GM19239 (cell line): ENCODE measurements around the gene TACC2.
"Not testable (repeated sequence)": the region's sequence is repeated elsewhere in the genome, so short reads cannot be mapped to it uniquely, and the experiment has no call there.

Experiments used
- DNase-seq: peaks from one replicate; pipeline ENCODE4 v3.0.0; 2011; ENCODE audit warnings: low spot score; ENCODE audit not compliant: insufficient read length
- FAIRE-seq: peaks from 2 replicates; lab custom pipeline; 2011; peaks lifted over from hg19 to GRCh38; lab: Jason Lieb, UNC

Gene TACC2

DNA sequence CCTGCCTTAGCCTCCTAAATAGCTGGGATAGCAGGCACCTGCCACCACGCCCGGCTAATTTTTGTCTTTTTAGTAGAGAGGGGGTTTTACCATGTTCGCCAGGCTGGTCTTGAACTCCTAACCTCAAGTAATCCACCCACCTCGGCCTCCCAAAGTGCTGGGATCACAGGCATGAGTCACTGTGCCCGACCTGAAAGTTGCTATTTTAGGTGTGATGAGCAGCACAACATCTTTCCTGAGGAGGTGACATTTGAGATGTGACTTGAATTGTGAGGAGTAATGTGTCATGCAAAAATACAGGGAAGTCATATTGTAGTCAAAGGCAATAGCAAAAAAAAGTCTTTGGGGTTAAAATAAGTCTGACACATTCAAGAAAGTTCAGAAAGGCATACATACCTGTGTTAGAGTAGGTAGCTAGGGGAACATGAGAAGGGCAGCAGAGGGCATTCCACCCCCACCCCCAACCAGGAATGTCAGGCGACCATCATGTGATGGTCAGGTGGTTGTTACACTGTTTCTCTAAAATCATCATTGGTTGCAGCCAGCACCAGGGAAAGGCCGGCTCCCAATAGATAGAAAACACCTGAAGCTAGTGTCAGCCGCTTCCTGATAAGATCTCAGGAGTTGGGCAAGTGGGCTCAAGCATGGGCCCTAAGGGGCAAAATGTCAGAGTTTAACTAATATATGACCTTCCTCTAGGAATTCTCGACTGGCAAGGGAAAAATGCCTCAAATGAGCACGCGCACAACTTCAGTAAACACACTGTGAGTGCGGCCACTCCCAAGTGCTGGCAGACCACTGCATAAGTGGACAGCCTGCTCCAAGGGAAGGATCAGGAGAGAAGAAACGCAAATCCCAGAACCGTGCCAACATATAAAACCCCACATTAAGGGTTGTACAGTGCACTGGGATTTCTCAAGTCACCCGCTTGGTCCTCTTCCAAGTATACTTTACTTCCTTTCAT is at the start of gene TACC2:
Gene TACC2 (plus strand): TSS at position 803 of the 964 bp plus-strand sequence. CDS start 32,819 bp downstream, outside the sequence.
- DNase-seq (no peak), FAIRE-seq (no peak)

DNA sequence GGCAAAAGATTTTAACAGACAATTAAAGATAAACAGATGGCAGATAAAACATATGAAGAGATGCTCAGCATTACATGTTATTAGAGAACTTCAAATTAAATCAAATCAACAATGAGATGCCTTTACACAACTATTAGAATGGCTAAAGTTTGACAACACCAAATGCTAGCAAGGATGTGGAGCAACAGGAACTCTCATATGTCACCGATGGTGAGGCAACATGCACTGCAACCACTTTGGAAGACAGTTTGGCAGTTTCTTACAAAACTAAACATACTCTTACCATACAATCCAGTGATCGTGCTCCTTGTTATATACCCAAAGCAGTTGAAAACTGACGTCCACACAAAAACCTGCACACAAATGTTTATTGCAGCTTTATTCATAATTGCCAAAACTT is 47.4 kb upstream of the TACC2 start:
- DNase-seq: no peak
- no peak for FAIRE-seq

DNA sequence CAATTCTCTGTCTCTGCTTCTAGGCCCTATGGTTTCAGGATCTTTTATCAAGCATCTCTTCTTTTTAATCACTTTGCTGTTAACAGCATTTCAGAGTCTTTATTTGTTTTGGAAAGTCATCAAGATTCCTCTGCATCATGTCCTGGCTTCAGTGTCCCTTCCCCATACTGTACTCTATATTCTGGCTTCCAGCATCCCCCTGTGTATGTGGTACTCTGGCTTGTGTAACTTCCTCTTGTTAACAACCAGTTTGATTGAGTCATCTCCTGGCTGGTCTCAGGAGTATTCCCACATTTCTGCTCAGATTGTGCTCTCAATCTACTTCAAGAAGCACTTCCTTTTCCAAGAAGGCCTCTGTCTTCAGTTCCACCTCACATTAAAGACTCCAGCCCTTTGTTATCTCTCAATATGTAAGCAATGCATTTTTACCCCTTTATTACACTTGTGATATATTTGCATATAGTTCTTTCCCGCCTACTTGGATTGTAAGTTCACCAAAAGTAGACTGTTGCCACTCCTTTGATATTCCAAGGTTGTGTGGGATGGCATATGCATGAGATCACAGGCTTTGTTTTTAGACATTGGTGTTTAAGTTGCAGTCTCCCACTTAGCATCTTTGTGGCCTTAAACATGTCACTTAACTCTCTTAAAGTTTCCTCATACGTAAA is 46.1 kb upstream of the TACC2 start:
- FAIRE-seq (no peak), DNase-seq (no peak)

DNA sequence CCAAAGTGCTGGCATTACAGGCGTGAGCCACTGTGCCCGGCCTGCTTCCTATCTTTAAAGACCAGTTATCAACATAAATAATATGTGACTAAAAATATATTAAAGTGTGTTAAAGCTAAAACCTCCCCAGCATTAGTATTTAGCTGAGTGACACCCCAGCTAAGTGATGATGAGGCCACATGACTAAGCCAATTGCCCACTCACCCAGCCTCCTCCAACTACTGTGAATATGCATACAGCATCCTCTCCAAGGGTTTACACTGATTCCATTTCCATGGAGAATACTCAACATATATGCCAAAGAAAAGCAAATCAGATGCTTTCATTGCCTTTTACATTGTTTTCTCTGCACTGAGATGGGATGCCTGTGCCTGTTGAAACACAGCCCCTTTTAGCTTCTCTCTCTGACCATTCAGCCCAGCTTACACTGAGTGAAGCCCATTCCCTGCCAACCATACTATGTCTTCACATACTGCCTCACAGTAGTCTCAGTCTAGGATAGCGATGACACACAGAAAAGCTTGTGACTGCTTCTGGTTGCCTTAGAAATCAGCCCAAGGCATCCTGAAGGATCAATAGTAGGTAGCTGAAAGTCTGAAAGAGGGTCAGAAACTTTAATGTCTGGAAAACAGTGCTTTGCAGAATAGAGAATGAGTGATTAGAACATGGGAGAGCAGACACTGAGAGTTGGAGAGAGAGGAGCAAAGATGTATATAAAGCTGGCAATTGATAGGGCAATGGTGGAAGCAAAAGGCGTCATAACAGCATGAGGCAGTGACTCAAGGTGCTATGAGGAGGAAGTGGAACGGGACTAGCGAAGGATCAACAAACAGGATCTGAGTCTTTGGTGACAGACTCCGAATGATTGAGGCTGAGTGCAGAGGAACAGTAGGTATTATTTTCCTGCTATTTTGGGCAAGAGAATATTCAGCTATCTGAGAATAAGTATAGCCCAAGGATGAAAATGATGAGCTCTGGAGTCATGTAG is 41.3 kb upstream of the TACC2 start:
- no peak for FAIRE-seq
- no peak for DNase-seq

DNA sequence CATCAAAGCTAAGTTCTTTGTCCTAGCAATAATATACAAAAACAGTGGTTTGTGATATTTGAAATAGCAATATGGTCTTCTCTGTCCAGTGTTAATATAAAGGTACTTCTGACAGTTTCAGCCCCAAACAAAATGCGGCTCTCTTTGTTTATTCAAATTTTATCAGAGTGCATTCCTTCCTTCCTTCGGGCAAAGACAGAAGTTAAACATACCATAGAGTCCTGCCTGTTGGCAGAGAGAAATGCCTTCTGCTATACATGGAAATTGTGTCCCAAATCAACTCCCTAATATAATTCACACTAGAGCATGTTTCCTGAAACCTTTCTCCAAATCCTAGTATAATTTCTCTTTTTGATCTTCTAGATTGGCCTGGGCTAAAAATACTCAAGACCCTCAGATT is 39.9 kb upstream of the TACC2 start:
- FAIRE-seq: no peak

GRCh38 chr10:121949451-121949850 is 39.5 kb upstream of the TACC2 start:
- DNase-seq: no peak
- no peak for FAIRE-seq

More for the DNA sequence above, 39.9 kb upstream of the TACC2 start:
- no peak for DNase-seq

DNA sequence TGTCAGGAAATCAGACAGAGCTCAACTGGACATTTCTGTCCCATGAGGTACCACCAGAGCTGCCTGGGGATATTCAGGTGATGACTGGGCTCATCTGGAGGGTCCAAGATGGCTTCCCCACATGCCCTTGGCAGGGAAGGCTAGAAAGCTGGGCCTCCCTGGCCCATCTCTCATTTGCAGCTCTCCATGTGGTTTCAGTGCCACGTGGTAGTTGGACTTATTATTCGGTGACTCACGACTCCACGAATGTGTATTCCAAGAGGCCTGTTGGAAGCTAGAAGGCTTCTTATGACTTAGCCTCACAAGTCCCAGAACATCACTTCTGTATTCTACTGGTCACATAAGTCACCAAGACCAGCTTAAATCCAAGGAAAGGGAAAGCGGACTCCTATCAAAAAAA is 36.7 kb upstream of the TACC2 start:
- no peak for DNase-seq
- no peak for FAIRE-seq

GRCh38 chr10:121956111-121957061 is 32.6 kb upstream of the TACC2 start:
- FAIRE-seq (no peak), DNase-seq (no peak)

DNA sequence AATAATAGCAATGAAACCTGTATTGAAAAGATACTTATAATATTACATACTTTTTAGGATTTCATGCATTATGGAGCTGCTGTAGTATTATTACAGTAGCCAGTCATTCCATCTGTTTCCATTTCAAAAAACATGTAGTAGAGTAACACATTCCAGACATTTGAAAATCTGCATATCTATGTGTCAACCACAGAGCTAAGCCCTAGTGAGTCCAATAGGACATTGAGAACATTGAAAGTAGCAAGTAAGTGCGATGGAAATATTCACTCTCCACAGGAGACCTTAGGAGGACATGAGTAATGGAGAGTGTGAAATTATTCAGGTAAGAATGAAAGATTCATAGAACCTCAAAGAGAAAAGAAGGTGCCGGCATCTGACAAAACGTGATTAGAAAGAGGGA is 29.3 kb upstream of the TACC2 start:
- DNase-seq (no peak), FAIRE-seq (no peak)

DNA sequence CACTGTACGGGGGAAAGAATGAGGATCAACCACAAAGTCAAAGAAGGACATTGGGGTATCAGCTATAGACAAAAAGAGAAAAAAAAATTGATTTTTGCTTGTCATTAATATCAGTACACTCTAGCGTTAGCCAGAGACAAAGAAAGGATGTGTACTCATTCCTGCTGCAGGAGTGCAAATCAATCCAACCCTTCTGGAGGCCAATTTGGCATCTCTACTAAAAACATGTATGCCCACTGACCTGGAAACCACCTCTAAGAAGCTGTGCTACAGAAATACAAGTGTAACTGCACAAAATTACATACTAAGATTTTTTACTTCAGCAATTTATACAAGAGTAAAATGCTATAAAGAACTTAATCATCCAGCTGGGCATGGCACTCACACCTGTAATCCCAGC is 27.5 kb upstream of the TACC2 start:
- no peak for FAIRE-seq
- no peak for DNase-seq

DNA sequence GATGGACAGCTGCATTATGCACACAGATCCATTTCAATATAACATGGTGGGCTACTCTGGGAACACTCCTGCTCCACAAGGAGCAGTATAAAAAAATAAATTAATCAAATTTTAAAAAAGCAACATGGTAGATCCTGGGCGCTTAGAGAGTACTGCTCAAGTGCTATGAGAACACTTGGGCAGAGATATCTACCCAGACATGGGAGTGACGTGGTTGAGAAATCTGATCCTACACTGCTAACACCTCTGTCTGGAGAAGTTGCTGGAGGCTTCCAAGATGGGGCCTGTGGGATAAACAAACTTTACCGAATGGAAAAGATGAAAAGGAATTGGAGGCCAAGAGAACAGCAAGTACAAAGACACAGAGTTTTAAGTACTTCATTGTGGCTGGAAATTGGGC is 23.0 kb upstream of the TACC2 start:
- DNase-seq (no peak), FAIRE-seq (no peak)

GRCh38 chr10:121969086-121969485 is 19.9 kb upstream of the TACC2 start:
- DNase-seq, FAIRE-seq: not testable (repeated sequence)

GRCh38 chr10:121974019-121974534 is 14.9 kb upstream of the TACC2 start:
- FAIRE-seq: peak; percentile 33

DNA sequence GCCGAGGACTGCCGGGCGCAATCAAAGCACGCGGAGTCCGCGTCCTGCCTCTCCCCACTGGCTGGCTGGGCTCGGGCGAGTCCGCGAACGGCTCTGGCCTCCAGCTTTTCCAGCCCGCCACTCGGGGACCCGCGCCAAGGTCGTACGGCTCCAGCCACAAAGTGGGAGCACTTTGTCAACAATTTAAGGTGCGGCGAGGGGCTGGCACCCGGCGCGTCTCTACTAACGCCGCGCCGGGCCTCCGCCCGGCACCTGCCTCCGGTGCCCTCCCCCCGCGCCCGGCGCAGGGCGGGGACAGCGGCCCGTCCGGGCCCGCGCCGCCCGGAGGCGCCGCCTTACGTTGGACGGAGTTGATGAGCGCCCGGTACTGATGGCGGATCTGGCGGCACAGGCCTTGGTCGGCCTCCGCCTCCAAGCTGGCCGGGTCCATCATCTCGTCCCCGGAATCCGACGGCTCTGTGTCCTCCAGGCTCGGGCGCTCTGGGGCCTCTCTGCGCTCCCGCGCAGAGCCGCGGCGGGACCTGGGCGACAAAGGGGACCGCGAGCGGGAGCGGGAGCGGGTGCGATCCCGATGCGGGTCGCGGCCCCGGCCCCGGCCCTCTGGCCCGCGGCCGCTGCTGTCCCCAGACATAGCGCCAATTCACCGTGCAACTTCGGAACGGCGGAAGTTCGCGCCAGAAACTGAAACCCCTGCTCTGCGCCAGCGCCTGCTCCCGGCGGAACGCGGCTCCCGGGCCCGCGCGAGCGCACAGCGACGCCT is 14.2 kb upstream of the TACC2 start, which contains the start of gene NSMCE4A:
Gene NSMCE4A (minus strand): TSS at position 683 of the 760 bp plus-strand sequence. CDS start 52 bp downstream, at position 631.
- FAIRE-seq: peak; percentile 79
- peak; percentile 93 for DNase-seq

More at GRCh38 chr10:121974019-121974534, 14.9 kb upstream of the TACC2 start:
- no peak for DNase-seq

DNA sequence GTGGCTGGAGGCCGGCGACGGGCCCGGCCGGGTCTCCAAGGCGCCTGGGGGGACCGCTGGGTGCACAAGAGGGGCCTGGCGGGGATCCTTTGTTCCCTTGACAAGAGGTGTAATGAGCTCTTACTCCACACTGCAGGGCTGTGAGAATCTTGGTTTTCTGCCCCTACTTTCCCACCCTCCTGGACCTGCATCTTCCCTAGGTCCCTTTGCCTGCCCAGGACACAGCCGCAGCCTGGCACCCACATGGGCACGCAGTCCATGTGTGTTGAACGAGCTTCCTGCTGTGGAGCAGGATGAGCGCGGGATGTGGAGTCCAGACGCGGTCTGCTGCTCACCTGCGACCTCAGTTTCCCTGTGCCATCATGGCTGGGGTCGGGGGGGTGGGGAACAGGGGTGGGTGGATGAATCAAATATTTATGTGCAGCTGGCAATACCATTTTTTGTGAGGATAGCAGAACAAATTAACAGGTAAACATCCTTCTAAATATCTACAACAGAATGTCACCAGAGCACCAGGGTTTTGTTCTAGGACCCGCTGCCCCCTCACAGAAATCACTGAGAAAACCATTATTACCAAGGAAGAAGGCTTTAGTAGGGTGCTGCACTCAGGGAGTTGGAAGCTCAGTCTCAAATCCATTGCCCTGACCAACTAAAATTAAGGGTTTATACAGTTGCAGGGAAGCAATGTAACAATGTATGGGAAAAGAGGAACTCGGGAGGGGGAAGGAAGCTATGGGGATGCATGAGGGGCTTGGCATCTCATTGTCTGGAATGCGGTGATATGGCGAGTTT is 13.5 kb upstream of the TACC2 start:
- FAIRE-seq: no peak
- DNase-seq: no peak

DNA sequence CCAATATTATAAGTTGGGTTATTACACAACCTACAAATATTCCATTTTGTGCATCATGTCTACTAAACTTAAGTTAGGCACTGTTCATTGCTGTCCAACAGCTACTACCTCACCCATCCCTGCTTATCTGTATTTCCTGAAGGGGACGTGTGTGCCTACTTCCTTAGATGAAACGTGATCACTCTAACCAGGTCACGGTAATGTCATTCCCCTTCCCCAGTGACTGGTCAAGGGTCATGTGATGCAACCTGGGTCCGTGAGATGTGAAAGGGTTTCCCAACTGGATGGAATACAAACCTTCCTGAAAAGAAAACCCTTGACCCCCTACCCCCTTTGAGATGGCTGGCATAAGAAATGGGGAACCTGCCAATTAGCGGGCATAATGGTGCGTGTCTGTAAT is 12.4 kb upstream of the TACC2 start:
- FAIRE-seq: no peak
- DNase-seq: no peak

DNA sequence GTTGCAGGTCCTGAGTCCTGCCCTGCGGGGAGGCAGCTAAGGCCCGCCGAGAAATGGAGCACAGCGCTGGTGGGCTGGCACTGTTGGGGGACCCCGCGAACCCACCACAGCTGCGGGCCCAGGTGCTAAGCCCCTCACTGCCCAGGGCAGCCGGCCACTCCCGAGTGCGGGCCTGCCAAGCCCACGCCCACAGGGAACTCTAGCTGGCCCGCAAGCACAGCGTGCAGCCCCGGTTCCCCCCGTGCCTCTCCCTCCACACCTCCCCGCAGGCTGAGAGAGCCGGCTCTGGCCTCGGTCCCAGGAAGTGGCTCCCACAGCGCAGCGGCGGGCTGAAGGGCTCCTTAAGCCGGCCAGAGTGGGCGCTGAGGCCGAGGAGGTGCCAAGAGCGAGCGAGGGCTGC is 10.5 kb upstream of the TACC2 start:
- DNase-seq (no peak), FAIRE-seq (no peak)
